Left renal cortex interstitium (tissue), 4 donors: ENCODE results near the gene PIK3AP1. TPM values are rescaled to one million over a fixed set of nuclear protein-coding genes. Genes with fewer than 3 reads are reported as not detected.
"Not testable (repeated sequence)": the region's sequence is repeated elsewhere in the genome, so short reads cannot be mapped to it uniquely, and the experiment has no call there.

Source experiments
- DNase-seq, 4 donors: peaks; one replicate each; pipeline ENCODE4 v3.0.0-alpha.2; 2013; ENCODE audit warnings: low read depth in 4 of 4, low spot score in 2 of 4, missing footprints in 1 of 4
- polyA plus RNA-seq, 4 donors: library from polyadenylated mRNA; unstranded; fragments of 120-200 nt; gene quantifications; one replicate each; pipeline ENCODE4 v1.2.1, GENCODE V29; 2013; ENCODE audit not compliant: insufficient read length in 4 of 4

The PIK3AP1 gene
- polyA plus RNA-seq, 4 donors = 3.9 to 5.5 (median 4.6) TPM

- DNase-seq = not testable (repeated sequence)
Observed at GRCh38 chr10:96698305-96698704, 22.0 kb downstream of the PIK3AP1 start.

- no peak for DNase-seq
Observed at GRCh38 chr10:96697438-96697837, 22.9 kb downstream of the PIK3AP1 start.

- no peak for DNase-seq
Observed at GRCh38 chr10:96696845-96697425, 23.4 kb downstream of the PIK3AP1 start.

GRCh38 chr10:96695975-96696634, 24.2 kb downstream of the PIK3AP1 start:
- DNase-seq = no peak

- DNase-seq = no peak
Observed at GRCh38 chr10:96695366-96695765, 24.9 kb downstream of the PIK3AP1 start.

GRCh38 chr10:96693431-96693830, 26.9 kb downstream of the PIK3AP1 start:
- no peak for DNase-seq

- no peak for DNase-seq
Observed at GRCh38 chr10:96692427-96692826, 27.9 kb downstream of the PIK3AP1 start.

GRCh38 chr10:96691761-96692160, 28.6 kb downstream of the PIK3AP1 start:
- DNase-seq = no peak

- no peak for DNase-seq
Observed at GRCh38 chr10:96690755-96691730, 29.3 kb downstream of the PIK3AP1 start.

GRCh38 chr10:96688789-96689188, 31.5 kb downstream of the PIK3AP1 start:
- no peak for DNase-seq

- DNase-seq = no peak
Observed at GRCh38 chr10:96687317-96688012, 32.8 kb downstream of the PIK3AP1 start.

- DNase-seq = no peak
Observed at GRCh38 chr10:96686514-96686913, 33.8 kb downstream of the PIK3AP1 start.

GRCh38 chr10:96685306-96685705, 35.0 kb downstream of the PIK3AP1 start:
- DNase-seq = no peak

GRCh38 chr10:96684826-96685225, 35.5 kb downstream of the PIK3AP1 start:
- no peak for DNase-seq

- DNase-seq = no peak
Observed at GRCh38 chr10:96683710-96684109, 36.6 kb downstream of the PIK3AP1 start.

GRCh38 chr10:96683065-96683464, 37.2 kb downstream of the PIK3AP1 start:
- DNase-seq = no peak

GRCh38 chr10:96681524-96681923, 38.8 kb downstream of the PIK3AP1 start:
- no peak for DNase-seq

- not testable (repeated sequence) for DNase-seq
Observed at GRCh38 chr10:96680463-96680862, 39.9 kb downstream of the PIK3AP1 start.

GRCh38 chr10:96678725-96679124, 41.6 kb downstream of the PIK3AP1 start:
- DNase-seq = no peak

GRCh38 chr10:96676272-96677112, 43.8 kb downstream of the PIK3AP1 start:
- DNase-seq = no peak
